HepG2 (cell line): ENCODE measurements around the gene SETD7. TPM values are rescaled to one million over a fixed set of nuclear protein-coding genes. Genes with fewer than 3 reads are reported as not detected.

Experiments
- AKAP8 ChIP-seq: sonication (generic); formaldehyde crosslinking; IDR thresholded peaks from 2 replicates; pipeline ENCODE4 v1.5.1; 2020; ENCODE audit warnings: mild to moderate bottlenecking, missing genetic modification reagents
- FOXC1 ChIP-seq: sonication (generic); formaldehyde crosslinking; IDR thresholded peaks from 2 replicates; pipeline ENCODE4 v1.8.0; 2022; ENCODE audit warnings: mild to moderate bottlenecking, missing genetic modification reagents, borderline replicate concordance
- JUNB ChIP-seq: sonication (generic); formaldehyde crosslinking; IDR thresholded peaks from 2 replicates; pipeline ENCODE4 v1.8.0; 2022; ENCODE audit warnings: missing genetic modification reagents, mild to moderate bottlenecking, borderline replicate concordance
- KLF11 ChIP-seq: IDR thresholded peaks from 2 replicates; pipeline ENCODE4 v1.6.1; 2016; ENCODE audit warnings: missing compliant biosample characterization
- PHF21A ChIP-seq: sonication (generic); formaldehyde crosslinking; IDR thresholded peaks from 2 replicates; pipeline ENCODE4 v1.5.0; 2020; ENCODE audit warnings: mild to moderate bottlenecking, missing genetic modification reagents
- RARG ChIP-seq: sonication (generic); formaldehyde crosslinking; IDR thresholded peaks from 2 replicates; pipeline ENCODE4 v1.4.0; 2020; ENCODE audit warnings: low read depth, mild to moderate bottlenecking, missing genetic modification reagents
- RCOR2 ChIP-seq: IDR thresholded peaks from 2 replicates; pipeline ENCODE4 v1.6.1; 2016; ENCODE audit warnings: missing biosample characterization, missing genetic modification reagents
- SRF ChIP-seq: IDR thresholded peaks from 2 replicates; pipeline ENCODE4 v1.6.1; 2011; ENCODE audit warnings: mild to moderate bottlenecking, low read depth, low read length, moderate library complexity
- TAF1 ChIP-seq: sonication (generic); formaldehyde crosslinking; IDR thresholded peaks from 2 replicates; pipeline ENCODE4 v1.4.0; 2020; ENCODE audit warnings: missing genetic modification reagents
- ZBTB7B ChIP-seq: sonication (generic); formaldehyde crosslinking; IDR thresholded peaks from 2 replicates; pipeline ENCODE4 v1.4.0; 2020; ENCODE audit warnings: missing genetic modification reagents
- ZFP36L1 ChIP-seq: sonication (generic); formaldehyde crosslinking; IDR thresholded peaks from 2 replicates; pipeline ENCODE4 v1.8.0; 2022; ENCODE audit warnings: mild to moderate bottlenecking, missing genetic modification reagents, moderate library complexity
- ZNF10 ChIP-seq: sonication (generic); formaldehyde crosslinking; IDR thresholded peaks from 2 replicates; pipeline ENCODE4 v1.4.0; 2020; ENCODE audit warnings: mild to moderate bottlenecking, low read depth, missing genetic modification reagents, borderline replicate concordance
- ZNF24 ChIP-seq: fragments of 450-650 bp; IDR thresholded peaks from 2 replicates; pipeline ENCODE4 v1.6.1; 2017; ENCODE audit warnings: antibody characterized with exemption, mild to moderate bottlenecking
- ZNF335 ChIP-seq: sonication (generic); formaldehyde crosslinking; IDR thresholded peaks from 2 replicates; pipeline ENCODE4 v1.4.0; 2020; ENCODE audit warnings: missing genetic modification reagents
- ZNF558 ChIP-seq: sonication (generic); formaldehyde crosslinking; IDR thresholded peaks from 2 replicates; pipeline ENCODE4 v1.9.0; 2022; ENCODE audit warnings: mild to moderate bottlenecking, missing genetic modification reagents, borderline replicate concordance
- ZNF616 ChIP-seq: sonication (generic); formaldehyde crosslinking; IDR thresholded peaks from 2 replicates; pipeline ENCODE4 v1.5.0; 2020; ENCODE audit warnings: low read depth, mild to moderate bottlenecking, missing genetic modification reagents
- ZNF703 ChIP-seq: sonication (generic); formaldehyde crosslinking; IDR thresholded peaks from 2 replicates; pipeline ENCODE4 v1.5.1; 2020; ENCODE audit warnings: missing genetic modification reagents, mild to moderate bottlenecking, moderate library complexity, borderline replicate concordance
- ZNF710 ChIP-seq: sonication (generic); formaldehyde crosslinking; IDR thresholded peaks from 2 replicates; pipeline ENCODE4 v1.5.0; 2020; ENCODE audit warnings: mild to moderate bottlenecking, missing genetic modification reagents, borderline replicate concordance
- ZNF770 ChIP-seq: sonication (generic); formaldehyde crosslinking; IDR thresholded peaks from 2 replicates; pipeline ENCODE4 v1.5.0; 2020; ENCODE audit warnings: mild to moderate bottlenecking, missing genetic modification reagents
- ZNF777 ChIP-seq: sonication (generic); formaldehyde crosslinking; IDR thresholded peaks from 2 replicates; pipeline ENCODE4 v1.4.0; 2020; ENCODE audit warnings: missing genetic modification reagents
- ZSCAN20 ChIP-seq: sonication (generic); formaldehyde crosslinking; IDR thresholded peaks from 2 replicates; pipeline ENCODE4 v1.4.0; 2020; ENCODE audit warnings: missing genetic modification reagents, mild to moderate bottlenecking, borderline replicate concordance
- polyA plus RNA-seq, 8 experiments: library from polyadenylated mRNA; depleted of rRNA in 3 of 8; stranded (reverse) in 7 of 8; unstranded in 1 of 8; fragments of >200 nt; fragmentation: Illumina TruSeq in 4 of 8; extraction: Trizol in 4 of 8; gene quantifications; 2 replicates each; pipeline versions ENCODE4 v1.2.1 to v1.2.3, GENCODE V29; 2011 to 2016; ENCODE audit warnings: low read depth in 4 of 8, missing spikeins in 1 of 8, mixed read lengths in 1 of 8; ENCODE audit not compliant: insufficient read depth in 1 of 8
- total RNA-seq, 5 experiments: library from RNA; depleted of rRNA; stranded (reverse); fragments of >200 nt; fragmentation: Illumina TruSeq; extraction: Trizol; gene quantifications; 2 replicates each; pipeline ENCODE4 v1.2.3, GENCODE V29; 2016; ENCODE audit warnings: low read depth in 1 of 5
- TF ChIP-seq, protein P1 (sequence below), 2 experiments: fragments of 450-650 bp in 1 of 2; sonication (generic) in 1 of 2; formaldehyde crosslinking; IDR thresholded peaks; 2 replicates each; pipeline versions ENCODE4 v1.5.0 to v1.8.0; 2020 to 2022; ENCODE audit warnings: mild to moderate bottlenecking in 1 of 2, missing genetic modification reagents in 1 of 2
- TF ChIP-seq, protein P2 (sequence below): sonication (generic); formaldehyde crosslinking; IDR thresholded peaks from 2 replicates; pipeline ENCODE4 v1.5.1; 2020; ENCODE audit warnings: mild to moderate bottlenecking, missing genetic modification reagents
- TF ChIP-seq, protein P3 (sequence below): sonication (generic); formaldehyde crosslinking; IDR thresholded peaks from 2 replicates; pipeline ENCODE4 v1.5.0; 2020; ENCODE audit warnings: mild to moderate bottlenecking, low read depth, missing genetic modification reagents, borderline replicate concordance

Gene SETD7
- total and polyA plus RNA-seq, 2 of the 13 experiments (the other 11 are each of a cell fraction or from before 2014, with no cell fraction given) = 0.08 to 0.22 TPM

- no peak for TF ChIP-seq AKAP8 (CRISPR knock-in tag)
- TF ChIP-seq PHF21A = no peak
- TF ChIP-seq ZNF335 (CRISPR knock-in tag) = no peak
- no peak for TF ChIP-seq ZNF24
- no peak for TF ChIP-seq ZBTB7B (CRISPR knock-in tag)
- TF ChIP-seq KLF11 = no peak
- TF ChIP-seq, protein P1, sequence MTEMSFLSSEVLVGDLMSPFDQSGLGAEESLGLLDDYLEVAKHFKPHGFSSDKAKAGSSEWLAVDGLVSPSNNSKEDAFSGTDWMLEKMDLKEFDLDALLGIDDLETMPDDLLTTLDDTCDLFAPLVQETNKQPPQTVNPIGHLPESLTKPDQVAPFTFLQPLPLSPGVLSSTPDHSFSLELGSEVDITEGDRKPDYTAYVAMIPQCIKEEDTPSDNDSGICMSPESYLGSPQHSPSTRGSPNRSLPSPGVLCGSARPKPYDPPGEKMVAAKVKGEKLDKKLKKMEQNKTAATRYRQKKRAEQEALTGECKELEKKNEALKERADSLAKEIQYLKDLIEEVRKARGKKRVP (CRISPR knock-in tag; IDR thresholded peaks at IDR 0.05) = no peak
- no peak for TF ChIP-seq SRF
- no peak for TF ChIP-seq ZNF703 (CRISPR knock-in tag)
- no peak for TF ChIP-seq ZSCAN20 (CRISPR knock-in tag)
- TF ChIP-seq FOXC1 (CRISPR knock-in tag) = no peak
- TF ChIP-seq ZNF710 (CRISPR knock-in tag) = 0 out of 2 replicates have a peak, but pooled peaks have one; percentile 28
- TF ChIP-seq JUNB (CRISPR knock-in tag) = no peak
- TF ChIP-seq RCOR2 (CRISPR knock-in tag) = no peak
- TF ChIP-seq ZNF10 (CRISPR knock-in tag) = no peak
- TF ChIP-seq ZFP36L1 (CRISPR knock-in tag) = no peak
- TF ChIP-seq ZNF770 (CRISPR knock-in tag) = no peak
- TF ChIP-seq, protein P2, sequence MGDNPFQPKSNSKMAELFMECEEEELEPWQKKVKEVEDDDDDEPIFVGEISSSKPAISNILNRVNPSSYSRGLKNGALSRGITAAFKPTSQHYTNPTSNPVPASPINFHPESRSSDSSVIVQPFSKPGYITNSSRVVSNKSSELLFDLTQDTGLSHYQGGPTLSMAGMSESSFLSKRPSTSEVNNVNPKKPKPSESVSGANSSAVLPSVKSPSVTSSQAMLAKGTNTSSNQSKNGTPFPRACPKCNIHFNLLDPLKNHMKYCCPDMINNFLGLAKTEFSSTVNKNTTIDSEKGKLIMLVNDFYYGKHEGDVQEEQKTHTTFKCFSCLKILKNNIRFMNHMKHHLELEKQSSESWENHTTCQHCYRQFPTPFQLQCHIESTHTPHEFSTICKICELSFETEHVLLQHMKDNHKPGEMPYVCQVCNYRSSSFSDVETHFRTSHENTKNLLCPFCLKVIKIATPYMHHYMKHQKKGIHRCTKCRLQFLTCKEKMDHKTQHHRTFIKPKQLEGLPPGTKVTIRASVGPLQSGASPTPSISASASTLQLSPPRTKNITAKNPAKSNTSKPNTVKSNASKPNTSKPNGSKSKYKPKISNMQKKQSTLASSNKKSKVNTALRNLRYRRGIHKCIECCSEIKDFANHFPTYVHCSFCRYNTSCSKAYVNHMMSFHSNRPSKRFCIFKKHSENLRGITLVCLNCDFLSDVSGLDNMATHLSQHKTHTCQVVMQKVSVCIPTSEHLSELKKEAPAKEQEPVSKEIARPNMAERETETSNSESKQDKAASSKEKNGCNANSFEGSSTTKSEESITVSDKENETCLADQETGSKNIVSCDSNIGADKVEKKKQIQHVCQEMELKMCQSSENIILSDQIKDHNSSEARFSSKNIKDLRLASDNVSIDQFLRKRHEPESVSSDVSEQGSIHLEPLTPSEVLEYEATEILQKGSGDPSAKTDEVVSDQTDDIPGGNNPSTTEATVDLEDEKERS (CRISPR knock-in tag) = no peak
- no peak for TF ChIP-seq ZNF558 (CRISPR knock-in tag)
- TF ChIP-seq ZNF616 (CRISPR knock-in tag) = no peak
- no peak for TF ChIP-seq TAF1 (CRISPR knock-in tag)
- TF ChIP-seq, protein P3, sequence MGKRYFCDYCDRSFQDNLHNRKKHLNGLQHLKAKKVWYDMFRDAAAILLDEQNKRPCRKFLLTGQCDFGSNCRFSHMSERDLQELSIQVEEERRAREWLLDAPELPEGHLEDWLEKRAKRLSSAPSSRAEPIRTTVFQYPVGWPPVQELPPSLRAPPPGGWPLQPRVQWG = no peak
- TF ChIP-seq ZNF777 (CRISPR knock-in tag) = peak; percentile 63; the same call in 1 of the 2 replicates
- no peak for TF ChIP-seq RARG (CRISPR knock-in tag)
Observed at GRCh38 chr4:139555705-139556070, 331 bp downstream of the SETD7 start (continued).
